ENCODE measurements around the gene ITGAX. TPM values are rescaled to one million over a fixed set of nuclear protein-coding genes. Genes with fewer than 3 reads are reported as not detected.

The ITGAX gene
- polyA plus RNA-seq, 3 donors: 0.53 to 0.69 (median 0.57) TPM

- DNase-seq (ENCODE audit: low read depth in 3 of 3, low spot score in 2 of 3): no peak
These were observed 75.5 kb downstream of the ITGAX start for GRCh38 chr16:31430380-31431052.

Other genes starting within 250 kb of the ITGAX start
- gene BCKDK, start 246.8 kb upstream of the ITGAX start, polyA plus RNA-seq (ENCODE audit: insufficient read length in 3 of 3): 10 to 100 TPM; 32.4 to 37.6 (median 35.1) TPM
- gene KAT8, start 237.5 kb upstream of the ITGAX start, polyA plus RNA-seq (ENCODE audit: insufficient read length in 3 of 3): 10 to 100 TPM; 57.7 to 66.8 (median 58.0) TPM
- gene PRSS8, start 219.4 kb upstream of the ITGAX start, polyA plus RNA-seq (ENCODE audit: insufficient read length in 3 of 3): 10 to 100 TPM; 48.9 to 59.4 (median 52.4) TPM
- 1 to 10 TPM in 2 of 3 donors, under 1 TPM in 1; 0.78 to 1.4 (median 1.2) TPM for gene PRSS36, start 205.1 kb upstream of the ITGAX start, polyA plus RNA-seq (ENCODE audit: insufficient read length in 3 of 3)
- gene FUS, start 175.0 kb upstream of the ITGAX start, polyA plus RNA-seq (ENCODE audit: insufficient read length in 3 of 3): 100 to 1,000 TPM; 627 to 720 (median 667) TPM
- 10 to 100 TPM in 1 of 3 donors, 1 to 10 TPM in 2; 8.1 to 10.7 (median 9.4) TPM for gene PYCARD, start 152.4 kb upstream of the ITGAX start, polyA plus RNA-seq (ENCODE audit: insufficient read length in 3 of 3)
- under 1 TPM; 0.06 to 0.07 (median 0.06) TPM for gene TRIM72, start 141.1 kb upstream of the ITGAX start, polyA plus RNA-seq (ENCODE audit: insufficient read length in 3 of 3)
- not detected for gene PYDC1, start 138.0 kb upstream of the ITGAX start, polyA plus RNA-seq (ENCODE audit: insufficient read length in 3 of 3)
- 1 to 10 TPM; 1.5 to 2.0 (median 1.9) TPM for gene ITGAM, start 95.2 kb upstream of the ITGAX start, polyA plus RNA-seq (ENCODE audit: insufficient read length in 3 of 3)
- gene ITGAD, start 38.2 kb downstream of the ITGAX start, polyA plus RNA-seq (ENCODE audit: insufficient read length in 3 of 3): under 1 TPM; 0.21 to 0.39 (median 0.23) TPM
- gene COX6A2, start 73.2 kb downstream of the ITGAX start, polyA plus RNA-seq (ENCODE audit: insufficient read length in 3 of 3): under 1 TPM; 0.55 to 0.92 (median 0.86) TPM
- gene ZNF843, start 87.6 kb downstream of the ITGAX start, polyA plus RNA-seq (ENCODE audit: insufficient read length in 3 of 3): 1 to 10 TPM; 2.4 to 2.9 (median 2.4) TPM
- gene ARMC5, start 104.3 kb downstream of the ITGAX start, polyA plus RNA-seq (ENCODE audit: insufficient read length in 3 of 3): 10 to 100 TPM in 1 of 3 donors, 1 to 10 TPM in 2; 9.2 to 10.8 (median 9.4) TPM
- 10 to 100 TPM; 35.6 to 41.8 (median 36.8) TPM for gene TGFB1I1, start 117.0 kb downstream of the ITGAX start, polyA plus RNA-seq (ENCODE audit: insufficient read length in 3 of 3)
- 10 to 100 TPM; 41.1 to 46.7 (median 42.4) TPM for gene SLC5A2, start 127.9 kb downstream of the ITGAX start, polyA plus RNA-seq (ENCODE audit: insufficient read length in 3 of 3)
- 10 to 100 TPM; 69.2 to 72.4 (median 71.8) TPM for gene RUSF1, start 153.2 kb downstream of the ITGAX start, polyA plus RNA-seq (ENCODE audit: insufficient read length in 3 of 3)
- gene AHSP, start 172.7 kb downstream of the ITGAX start, polyA plus RNA-seq (ENCODE audit: insufficient read length in 3 of 3): 1 to 10 TPM; 6.2 to 9.4 (median 8.4) TPM